Spinal cord (tissue), 10 donors: ENCODE data around the gene SRPX. TPM values are rescaled to one million over a fixed set of nuclear protein-coding genes. Genes with fewer than 3 reads are reported as not detected.

Source experiments
- DNase-seq, 6 donors: peaks; one replicate each; pipeline versions ENCODE4 v3.0.0 to v3.0.0-alpha.2; 2013 to 2015; ENCODE audit warnings: low spot score in 6 of 6, low read depth in 4 of 6
- H3K27ac ChIP-seq: one replicate; pipeline ENCODE4 v1.5.1; 2013; ENCODE audit warnings: low read depth, low read length, control low read depth
- H3K27me3 ChIP-seq: one replicate; pipeline ENCODE4 v1.6.1; 2013; ENCODE audit warnings: low read length; ENCODE audit not compliant: control insufficient read depth, insufficient read depth
- H3K36me3 ChIP-seq: one replicate; pipeline ENCODE4 v1.6.1; 2013; ENCODE audit warnings: low read length; ENCODE audit not compliant: control insufficient read depth, insufficient read depth
- H3K4me1 ChIP-seq: one replicate; pipeline ENCODE4 v1.6.1; 2013; ENCODE audit warnings: low read length; ENCODE audit not compliant: control insufficient read depth, insufficient read depth
- H3K4me3 ChIP-seq: one replicate; pipeline ENCODE4 v1.5.1; 2013; ENCODE audit warnings: low read depth, low read length, control low read depth
- H3K9me3 ChIP-seq: one replicate; pipeline ENCODE4 v1.6.1; 2013; ENCODE audit warnings: low read length; ENCODE audit not compliant: control insufficient read depth, insufficient read depth
- WGBS: methylation state at CpG from one replicate; pipeline ENCODE4 v1.1.5; 2013; ENCODE audit warnings: missing lambda C conversion rate; ENCODE audit not compliant: insufficient coverage; 5-methylcytosine and 5-hydroxymethylcytosine counted together
- long read RNA-seq, 4 donors: transcript quantifications; one replicate each; lab custom pipeline, GENCODE V29; 2026
- polyA plus RNA-seq, 2 donors: library from polyadenylated mRNA; unstranded; fragments of 120-200 nt; gene quantifications; one replicate each; pipeline ENCODE4 v1.2.1, GENCODE V29; 2013; ENCODE audit not compliant: insufficient read length in 2 of 2
- total RNA-seq, 2 donors: library from RNA; depleted of rRNA in 1 of 2; stranded (reverse); fragments of 120-200 nt in 1 of 2; fragments of >200 nt in 1 of 2; gene quantifications; one replicate each; pipeline versions ENCODE4 v1.2.3 to v1.2.4, GENCODE V29; 2013 to 2014
- donor health status: healthy.

Gene SRPX
- total RNA-seq (10 to 100 TPM; 40.6 to 41.8 TPM), polyA plus RNA-seq (10 to 100 TPM in 1 of 2 donors, 1 to 10 TPM in 1; 7.3 to 10.9 TPM)
- long read RNA-seq, donor 1, transcript SRPX-201 (10 exons, 1,874 nt) = major isoform, 5 of 5 reads
- long read RNA-seq, donor 1, partial matches to known transcripts = 0 of 5 reads
- long read RNA-seq, donor 1, other reads (novel, unspliced or antisense) = 0 of 5 reads
- long read RNA-seq, donor 2 = 0 reads
- long read RNA-seq, donor 3 = 0 reads
- long read RNA-seq, donor 4, transcript SRPX-201 (10 exons, 1,874 nt) = major isoform, 8 of 9 reads
- long read RNA-seq, donor 4, partial matches to known transcripts = 0 of 9 reads
- long read RNA-seq, donor 4, other reads (novel, unspliced or antisense) = 0 of 9 reads

DNA sequence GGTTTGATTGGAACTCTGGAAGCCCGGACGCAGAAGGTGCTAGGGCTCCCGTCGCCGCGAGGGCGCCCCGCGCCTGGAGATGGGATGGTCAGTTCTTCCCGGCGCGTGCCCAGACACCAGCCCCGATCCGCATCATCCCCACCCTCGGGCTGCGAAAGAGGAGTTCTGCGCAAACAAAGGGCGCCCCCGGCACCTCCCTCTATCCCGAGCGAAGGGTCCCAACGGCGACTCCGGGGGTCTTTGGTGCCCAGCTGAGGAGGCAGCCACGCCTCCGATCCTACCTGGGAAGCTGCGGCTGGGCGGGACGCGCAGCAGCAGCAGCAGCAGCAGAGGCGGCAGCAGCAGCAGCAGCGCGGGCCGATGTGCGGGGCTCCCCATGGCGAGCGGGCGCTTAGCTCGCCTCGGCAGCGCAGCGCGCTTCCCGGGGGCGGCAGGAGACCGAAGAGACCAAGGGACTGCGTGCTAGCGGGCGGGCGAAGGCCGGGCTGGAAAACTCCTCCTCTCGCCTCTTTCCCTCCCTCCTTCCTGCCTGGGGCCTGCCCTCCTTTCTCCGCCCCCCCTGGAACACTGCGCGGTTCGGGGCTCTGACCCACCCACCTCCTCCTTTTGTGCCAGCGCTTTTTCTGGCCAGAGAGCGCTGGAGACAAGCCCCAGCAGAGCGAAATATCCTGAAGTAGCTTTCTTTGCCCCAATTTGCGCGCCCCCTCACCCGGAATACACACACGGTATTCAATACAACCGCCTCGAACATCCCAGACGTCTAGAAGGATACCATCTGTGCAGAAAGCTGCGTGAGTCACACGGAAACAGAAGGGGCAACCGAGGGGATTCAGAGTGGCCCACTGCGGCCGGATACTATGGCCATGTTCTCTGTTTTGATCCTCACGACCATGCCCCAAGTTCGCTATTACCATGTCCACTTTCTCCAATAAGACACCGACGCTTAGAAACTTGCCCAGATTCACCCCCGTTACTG, at the start of gene SRPX:
Gene SRPX, minus strand, starts transcription at position 457 of the 976 bp plus-strand sequence. Its CDS starts 79 bp downstream, at position 378.
- peaks cover 9% of the 10 kb centered on the region for H3K4me1 ChIP-seq
- H3K36me3 ChIP-seq = no peaks in the 10 kb centered on the region
- peaks cover 24% of the 10 kb centered on the region for H3K27me3 ChIP-seq
- no peaks in the 10 kb centered on the region for H3K9me3 ChIP-seq
- DNase-seq = peak in 2 of 6 donors; percentile 30 to 38
- no peak within 1 kb of the TSS for H3K27ac ChIP-seq
- 21% methylated on average over 73 of the region's 76 CpGs for WGBS
- peak within 1 kb of the TSS; percentile 43 for H3K4me3 ChIP-seq

GRCh38 chrX:38268011-38268410, 47.3 kb upstream of the SRPX start:
- no peaks in the 10 kb centered on the region for H3K4me1 ChIP-seq
- no peak overlapping the region for H3K4me3 ChIP-seq
- no peaks in the 10 kb centered on the region for H3K27me3 ChIP-seq
- WGBS = 75% methylated on average over 3 of the region's 3 CpGs
- no peak for DNase-seq
- no peak overlapping the region for H3K27ac ChIP-seq
- H3K36me3 ChIP-seq = no peaks in the 10 kb centered on the region
- peaks cover 2% of the 10 kb centered on the region for H3K9me3 ChIP-seq

DNA sequence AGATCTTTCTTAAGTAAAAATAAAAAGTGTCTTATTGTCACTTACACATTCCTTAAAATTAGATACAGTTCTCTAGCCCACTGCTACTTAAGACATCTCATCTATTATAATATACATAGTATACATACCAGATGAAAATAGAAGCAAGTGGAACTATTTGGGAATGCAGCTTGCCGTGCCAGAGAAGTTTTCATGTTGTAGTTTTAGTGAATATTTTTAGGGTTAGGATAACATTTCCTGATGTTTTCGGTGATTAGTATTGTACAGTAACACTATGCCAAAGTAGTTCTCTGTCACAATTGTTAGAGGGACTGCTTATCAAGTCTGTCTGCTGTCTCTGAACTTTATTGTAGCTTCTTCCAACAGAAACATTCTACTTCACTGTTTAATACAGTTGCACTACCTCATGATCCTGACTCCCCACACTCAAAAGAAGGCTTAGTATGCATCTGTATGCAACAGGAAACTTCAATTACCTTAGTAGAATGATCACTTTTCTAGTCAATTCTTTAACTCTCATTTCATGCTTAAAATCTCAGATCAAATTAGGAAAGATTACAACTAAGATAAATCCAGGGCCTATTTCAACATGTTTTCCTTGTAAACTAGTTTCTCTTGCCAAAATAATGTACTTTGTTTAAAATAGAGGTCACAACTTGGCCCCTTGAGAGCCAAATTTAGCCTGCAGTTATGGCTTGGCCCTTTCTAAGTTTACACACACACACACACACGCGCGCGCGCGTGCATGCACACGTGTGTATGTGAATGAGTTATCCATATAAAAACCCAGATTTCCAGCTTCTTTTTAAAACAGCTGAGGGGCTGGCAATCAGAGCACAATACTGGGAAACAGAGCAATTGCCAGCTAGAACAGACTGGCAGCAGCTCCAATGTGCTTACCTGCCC, 42.3 kb upstream of the SRPX start:
- no peak for DNase-seq
- Histone ChIP-seq H3K9me3 (no peaks in the 10 kb centered on the region), H3K36me3 (no peaks in the 10 kb centered on the region), H3K4me3 (no peak overlapping the region), H3K27ac (no peak overlapping the region), H3K27me3 (peaks cover 6% of the 10 kb centered on the region), H3K4me1 (no peaks in the 10 kb centered on the region)
- WGBS = 90% methylated on average over 2 of the region's 9 CpGs

DNA sequence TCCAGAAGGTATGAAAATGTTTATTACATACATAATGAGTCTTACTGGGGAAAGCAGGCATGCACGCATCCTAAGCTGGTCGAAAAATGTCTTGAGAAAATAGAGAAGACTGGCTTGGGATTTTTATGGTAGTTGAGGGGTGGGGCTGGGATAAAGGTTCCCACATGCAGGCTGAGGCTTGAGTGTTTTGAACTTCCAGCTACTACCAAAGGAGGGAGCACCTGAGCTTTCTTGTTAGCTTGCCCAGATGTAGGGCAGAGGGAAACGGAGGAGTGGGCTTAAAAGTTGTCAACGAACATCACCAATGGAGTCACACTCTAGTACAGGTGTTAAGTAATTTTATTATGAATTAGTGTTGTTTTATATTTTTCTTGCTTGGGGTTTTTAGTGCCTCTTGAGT, 39.6 kb upstream of the SRPX start:
- Histone ChIP-seq H3K27ac (no peak overlapping the region), H3K9me3 (no peaks in the 10 kb centered on the region), H3K4me3 (no peak overlapping the region), H3K4me1 (no peaks in the 10 kb centered on the region), H3K27me3 (peaks cover 6% of the 10 kb centered on the region), H3K36me3 (no peaks in the 10 kb centered on the region)
- 43% methylated on average over 4 of the region's 4 CpGs for WGBS
- no peak for DNase-seq

GRCh38 chrX:38256019-38256418, 35.3 kb upstream of the SRPX start:
- H3K27me3 ChIP-seq = peaks cover 2% of the 10 kb centered on the region
- no peaks in the 10 kb centered on the region for H3K36me3 ChIP-seq
- H3K27ac ChIP-seq = no peak overlapping the region
- H3K9me3 ChIP-seq = no peaks in the 10 kb centered on the region
- DNase-seq = no peak
- H3K4me1 ChIP-seq = no peaks in the 10 kb centered on the region
- 71% methylated on average over 26 of the region's 30 CpGs for WGBS
- H3K4me3 ChIP-seq = no peak overlapping the region

GRCh38 chrX:38249965-38250364, 29.3 kb upstream of the SRPX start:
- Histone ChIP-seq H3K4me3 (no peak overlapping the region), H3K36me3 (no peaks in the 10 kb centered on the region), H3K4me1 (no peaks in the 10 kb centered on the region), H3K27me3 (no peaks in the 10 kb centered on the region), H3K9me3 (no peaks in the 10 kb centered on the region), H3K27ac (no peak overlapping the region)
- 64% methylated on average over 2 of the region's 2 CpGs for WGBS
- DNase-seq = peak in 1 of 6 donors; percentile 72

GRCh38 chrX:38247051-38247450, 26.4 kb upstream of the SRPX start:
- H3K36me3 ChIP-seq = no peaks in the 10 kb centered on the region
- no peak overlapping the region for H3K27ac ChIP-seq
- WGBS = no CpG with 5 or more reads among the region's 2 CpGs
- DNase-seq = no peak
- no peaks in the 10 kb centered on the region for H3K4me1 ChIP-seq
- H3K27me3 ChIP-seq = no peaks in the 10 kb centered on the region
- H3K9me3 ChIP-seq = no peaks in the 10 kb centered on the region
- H3K4me3 ChIP-seq = no peak overlapping the region

GRCh38 chrX:38240541-38240940, 19.9 kb upstream of the SRPX start:
- DNase-seq = no peak
- H3K4me1 ChIP-seq = no peaks in the 10 kb centered on the region
- WGBS = no CpG with 5 or more reads among the region's 2 CpGs
- H3K9me3 ChIP-seq = no peaks in the 10 kb centered on the region
- no peak overlapping the region for H3K4me3 ChIP-seq
- no peak overlapping the region for H3K27ac ChIP-seq
- H3K27me3 ChIP-seq = no peaks in the 10 kb centered on the region
- H3K36me3 ChIP-seq = no peaks in the 10 kb centered on the region
